TTC549 (cell line): ENCODE measurements around the gene CEACAM19.
"Not testable (repeated sequence)": the region's sequence is repeated elsewhere in the genome, so short reads cannot be mapped to it uniquely, and the experiment has no call there.

ENCODE experiments used
- FAIRE-seq: peaks from 2 replicates; lab custom pipeline; 2012; peaks lifted over from hg19 to GRCh38; lab: Jason Lieb, UNC

The CEACAM19 gene

GRCh38 chr19:44702551-44703176, 31.4 kb downstream of the CEACAM19 start:
- no peak for FAIRE-seq

- no peak for FAIRE-seq
Measured at GRCh38 chr19:44703336-44704078, 32.2 kb downstream of the CEACAM19 start.

GRCh38 chr19:44704982-44705381, 33.7 kb downstream of the CEACAM19 start:
- FAIRE-seq, result no peak

DNA sequence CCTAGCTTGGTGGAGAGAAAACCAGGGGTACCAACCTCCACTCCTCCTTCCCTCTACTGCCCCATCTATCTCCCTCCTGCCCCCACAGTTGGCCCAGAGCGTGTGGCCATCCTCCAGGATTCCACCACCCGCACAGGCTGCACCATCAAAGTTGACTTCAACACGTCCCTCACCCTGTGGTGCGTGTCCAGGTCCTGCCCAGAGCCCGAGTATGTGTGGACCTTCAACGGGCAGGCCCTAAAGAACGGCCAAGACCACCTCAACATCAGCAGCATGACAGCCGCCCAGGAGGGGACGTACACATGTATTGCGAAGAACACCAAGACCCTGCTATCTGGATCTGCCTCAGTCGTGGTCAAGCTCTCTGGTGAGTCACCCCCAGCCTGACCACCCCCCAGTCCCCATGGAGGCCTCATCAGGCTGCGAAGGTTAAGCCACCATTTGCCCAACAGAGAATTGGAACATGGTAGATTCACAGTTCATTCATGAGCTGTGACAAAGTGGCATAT, 34.3 kb downstream of the CEACAM19 start:
- no peak for FAIRE-seq

GRCh38 chr19:44706506-44707236, 35.4 kb downstream of the CEACAM19 start:
- no peak for FAIRE-seq

- no peak for FAIRE-seq
Measured at GRCh38 chr19:44707794-44708193, 36.5 kb downstream of the CEACAM19 start.

DNA sequence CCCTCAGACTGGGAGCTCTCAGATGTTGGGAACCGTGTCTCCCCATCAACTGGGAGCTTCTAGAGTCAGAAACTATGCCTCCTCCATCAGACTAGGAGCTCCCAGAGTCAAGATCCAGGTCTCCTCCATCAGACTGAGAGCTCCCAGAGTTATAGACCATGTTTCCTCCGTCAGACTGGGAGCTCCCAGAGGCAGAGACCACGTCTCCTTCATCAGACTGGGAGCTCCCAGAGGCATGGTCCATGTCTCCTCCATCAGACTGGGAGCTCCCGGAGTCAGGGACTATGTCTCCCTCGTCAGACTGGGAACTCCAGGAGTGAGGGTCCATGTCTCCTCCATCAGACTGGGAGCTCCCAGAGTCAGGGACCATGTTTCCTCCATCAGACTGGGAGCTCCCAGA, 37.7 kb downstream of the CEACAM19 start:
- no peak for FAIRE-seq

GRCh38 chr19:44709434-44710266, 38.4 kb downstream of the CEACAM19 start:
- FAIRE-seq, result not testable (repeated sequence)

DNA sequence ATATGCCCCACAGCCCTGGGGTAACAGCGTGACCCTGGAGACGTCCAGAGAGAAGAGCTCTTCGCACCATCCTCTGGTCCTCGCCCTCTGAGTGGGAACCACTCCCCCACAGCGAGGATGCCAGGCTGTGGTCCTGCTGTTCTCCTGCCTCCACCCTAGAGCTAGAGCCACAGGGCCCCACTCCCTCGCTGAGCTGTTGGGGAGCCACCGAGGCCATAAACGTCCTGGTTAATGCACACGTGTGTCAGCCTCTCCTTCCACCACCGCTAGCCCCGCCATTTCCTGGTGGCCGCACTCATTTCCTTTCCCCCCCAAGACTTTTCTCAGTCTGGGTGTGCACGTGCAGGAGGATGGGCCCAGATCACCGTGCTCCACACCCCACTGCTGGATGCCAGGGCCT, 39.2 kb downstream of the CEACAM19 start:
- FAIRE-seq, result no peak

DNA sequence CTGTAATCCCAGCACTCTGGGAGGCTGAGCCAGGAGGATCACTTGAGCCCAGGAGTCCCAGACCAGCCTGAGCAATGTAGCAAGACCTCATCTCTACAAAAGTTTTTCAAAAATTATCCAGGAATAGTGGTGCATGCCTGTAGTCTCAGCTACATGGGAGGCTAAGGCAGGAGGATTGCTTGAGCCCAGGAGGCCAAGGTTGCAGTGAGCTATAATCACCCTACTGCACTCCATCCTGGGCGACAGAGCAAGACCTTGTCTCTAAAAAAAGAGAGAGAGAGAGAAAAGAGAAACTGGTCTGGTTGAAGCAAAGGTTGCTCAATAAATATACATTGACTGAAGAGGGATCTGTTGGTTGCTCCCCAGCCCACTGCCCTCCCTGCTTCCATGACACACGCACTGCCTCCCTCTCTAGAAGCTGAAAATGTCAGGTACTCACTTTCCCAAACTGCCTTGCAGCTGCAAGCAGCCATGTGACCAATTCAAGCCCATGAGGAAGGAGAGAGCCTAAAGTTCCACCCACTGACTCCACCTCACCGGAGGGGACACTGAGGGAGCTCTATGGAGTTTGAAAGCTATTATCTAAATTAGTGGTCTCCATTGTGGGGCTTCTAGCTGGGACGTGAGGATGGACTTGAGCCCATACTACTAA, 41.7 kb downstream of the CEACAM19 start:
- FAIRE-seq, result no peak

DNA sequence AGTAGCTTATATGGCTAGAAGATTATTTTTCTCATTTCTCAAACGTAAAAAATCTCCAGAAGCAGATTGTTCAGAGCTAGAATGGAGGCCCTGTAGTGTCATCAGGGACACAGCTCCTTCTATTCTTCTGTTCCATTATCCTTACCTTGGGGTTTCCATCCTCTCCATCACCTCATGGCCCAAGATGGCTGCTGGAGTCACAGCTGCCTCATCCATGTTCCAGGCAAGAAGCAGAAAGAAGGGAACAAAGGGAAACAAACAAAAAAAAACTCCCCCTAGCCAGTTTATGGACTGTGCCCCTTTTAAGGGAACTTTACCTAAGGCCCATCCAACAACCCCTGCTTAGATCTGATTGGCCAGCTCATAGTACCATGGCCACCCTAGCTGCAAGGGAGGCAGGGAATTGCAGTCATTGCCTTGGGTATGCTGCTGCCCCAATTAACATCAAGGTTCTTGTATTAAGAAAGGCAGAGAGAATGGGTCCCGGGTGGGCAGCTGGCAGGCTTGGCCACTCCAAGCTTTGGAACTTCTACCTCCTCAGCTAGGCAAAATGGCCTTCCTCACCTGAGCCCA, 43.4 kb downstream of the CEACAM19 start:
- no peak for FAIRE-seq

- FAIRE-seq, result no peak
Measured at GRCh38 chr19:44717603-44718002, 46.3 kb downstream of the CEACAM19 start.

- no peak for FAIRE-seq
Measured at GRCh38 chr19:44718441-44719261, 47.4 kb downstream of the CEACAM19 start.

DNA sequence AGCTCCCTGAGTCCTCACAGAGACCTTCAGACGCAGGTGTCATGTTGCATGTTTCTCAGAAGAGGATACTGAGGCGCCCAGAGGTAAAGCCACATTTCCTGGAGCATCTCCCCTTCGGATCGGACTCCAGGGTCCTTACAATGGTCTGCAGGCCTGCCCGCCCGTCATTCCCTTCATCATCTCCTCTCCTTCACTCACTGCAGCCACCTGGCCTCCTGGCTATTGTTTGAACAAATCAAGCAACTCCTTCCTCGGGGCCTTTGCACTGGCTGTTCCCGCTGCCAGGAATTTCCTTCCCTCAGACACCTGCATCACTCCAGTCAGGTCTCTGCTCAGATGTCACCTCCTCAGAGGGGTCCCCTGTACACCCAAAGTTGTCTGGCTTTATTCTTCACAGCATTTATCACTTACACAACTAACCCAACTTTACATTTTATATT, 48.0 kb downstream of the CEACAM19 start:
- FAIRE-seq, result no peak

- not testable (repeated sequence) for FAIRE-seq
Measured at GRCh38 chr19:44720396-44720795, 49.1 kb downstream of the CEACAM19 start.

DNA sequence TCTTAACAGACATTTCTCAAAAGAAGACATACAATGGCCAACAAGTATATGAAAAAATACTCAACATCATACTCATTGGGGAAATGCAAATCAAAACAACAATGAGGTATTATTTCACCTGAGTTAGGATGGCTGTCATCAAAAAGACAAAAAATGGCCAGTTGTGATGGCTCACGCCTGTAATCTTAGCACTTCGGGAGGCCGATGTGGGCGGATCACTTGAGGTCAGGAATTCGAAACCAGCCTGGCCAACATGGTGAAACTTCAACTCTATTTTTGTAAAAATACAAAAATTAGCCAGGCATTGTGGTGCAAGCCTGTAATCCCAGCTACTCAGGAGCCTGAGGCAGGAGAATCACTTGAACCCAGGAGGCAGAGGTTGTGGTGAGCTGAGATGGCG, 49.7 kb downstream of the CEACAM19 start:
- no peak for FAIRE-seq

DNA sequence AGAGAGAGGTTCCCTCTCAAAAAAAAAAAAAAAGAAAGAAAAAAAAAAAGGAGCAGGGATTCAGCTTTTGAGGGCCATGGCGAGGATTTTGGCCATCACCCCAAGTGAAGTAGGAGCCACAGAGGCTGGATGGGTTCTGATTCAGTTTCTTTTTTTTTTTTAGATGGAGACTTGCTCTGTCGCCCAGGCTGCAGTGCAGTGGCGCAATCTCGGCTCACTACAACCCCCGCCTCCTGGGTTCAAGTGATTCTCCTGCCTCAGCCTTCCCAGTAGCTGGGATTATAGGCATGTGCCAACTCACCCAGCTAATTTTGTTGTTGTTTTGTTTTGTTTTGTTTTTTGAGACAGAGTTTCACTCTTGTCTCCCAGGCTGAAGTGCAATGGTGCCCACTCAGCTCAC, 50.1 kb downstream of the CEACAM19 start:
- FAIRE-seq, result not testable (repeated sequence)

GRCh38 chr19:44722131-44723121, 51.1 kb downstream of the CEACAM19 start:
- no peak for FAIRE-seq
